Neural cell (in vitro differentiated cells): ENCODE data around the gene TMEM254. TPM values are rescaled to one million over a fixed set of nuclear protein-coding genes. Genes with fewer than 3 reads are reported as not detected.
A peak's percentile ranks its signal among the peaks of the same experiment; 100 is the strongest.

Experiments
- H2AFZ ChIP-seq: fragments of 200-600, 300-800 bp; sonication (generic), shearing (Covaris generic); 2 replicates; pipeline ENCODE4 v1.6.0; 2014; ENCODE audit warnings: low read depth, mild to moderate bottlenecking, antibody characterized with exemption, low read length, moderate library complexity
- H3F3A ChIP-seq: fragments of 200-600 bp; shearing (Covaris generic); 2 replicates; pipeline ENCODE4 v1.6.1; 2016; ENCODE audit warnings: mild to moderate bottlenecking, moderate library complexity, mixed read lengths, antibody characterized with exemption, low read length; ENCODE audit not compliant: insufficient read depth, poor library complexity, severe bottlenecking
- H3K27ac ChIP-seq: fragments of 200-600, 300-800 bp; sonication (generic), shearing (Covaris generic); 2 replicates; pipeline ENCODE4 v1.5.1; 2014; ENCODE audit warnings: mild to moderate bottlenecking, low read length, moderate library complexity
- H3K27me3 ChIP-seq: fragments of 300-800, 200-600 bp; sonication (generic), shearing (Covaris generic); 2 replicates; pipeline ENCODE4 v1.6.0; 2014; ENCODE audit warnings: mild to moderate bottlenecking, low read depth, low read length, moderate library complexity; ENCODE audit not compliant: insufficient read depth
- H3K36me3 ChIP-seq: fragments of 300-800, 200-600 bp; sonication (generic), shearing (Covaris generic); 2 replicates; pipeline ENCODE4 v1.5.1; 2014; ENCODE audit warnings: mild to moderate bottlenecking, antibody characterized with exemption, low read length, moderate library complexity; ENCODE audit not compliant: insufficient read depth
- H3K4me2 ChIP-seq: fragments of 300-800, 200-600 bp; sonication (generic), shearing (Covaris generic); 2 replicates; pipeline ENCODE4 v1.6.0; 2014; ENCODE audit warnings: mild to moderate bottlenecking, low read length
- H3K4me3 ChIP-seq: fragments of 300-800, 200-600 bp; sonication (generic), shearing (Covaris generic); 2 replicates; pipeline ENCODE4 v1.5.1; 2014; ENCODE audit warnings: mild to moderate bottlenecking, low read length, moderate library complexity
- H3K79me2 ChIP-seq: fragments of 200-600 bp; shearing (Covaris generic); replicated peaks from 2 replicates; pipeline ENCODE4 v1.6.0; 2014; ENCODE audit warnings: mild to moderate bottlenecking, low read length, moderate library complexity; ENCODE audit not compliant: insufficient read depth
- H3K9ac ChIP-seq: fragments of 300-800, 200-600 bp; sonication (generic), shearing (Covaris generic); 2 replicates; pipeline ENCODE4 v1.6.1; 2016; ENCODE audit warnings: mild to moderate bottlenecking, low read length, mixed read lengths
- H3K9me2 ChIP-seq: fragments of 200-600 bp; shearing (Covaris generic); 2 replicates; pipeline ENCODE4 v1.6.1; 2016; ENCODE audit warnings: mild to moderate bottlenecking, low read length, mixed read lengths; ENCODE audit not compliant: insufficient read depth
- H3K9me3 ChIP-seq: fragments of 200-600, 300-800 bp; sonication (generic), shearing (Covaris generic); 2 replicates; pipeline ENCODE4 v1.6.1; 2016; ENCODE audit warnings: mild to moderate bottlenecking, mixed run types, low read length, moderate library complexity, mixed read lengths
- H4K20me1 ChIP-seq: fragments of 200-600 bp; shearing (Covaris generic); 2 replicates; pipeline ENCODE4 v1.6.1; 2016; ENCODE audit warnings: mild to moderate bottlenecking, mixed run types; ENCODE audit not compliant: insufficient read depth
- EP300 ChIP-seq: fragments of 450-650 bp; conservative IDR thresholded peaks from 2 replicates; pipeline ENCODE4 v1.6.1; 2014; ENCODE audit warnings: antibody characterized with exemption, mild to moderate bottlenecking, moderate library complexity; ENCODE audit not compliant: poor library complexity, severe bottlenecking
- EZH2 ChIP-seq: fragments of 200-600, 300-800 bp; shearing (Covaris generic), sonication (generic); IDR thresholded peaks from 2 replicates; pipeline ENCODE4 v1.6.1; 2014; ENCODE audit warnings: antibody characterized with exemption, low read length, borderline replicate concordance, mild to moderate bottlenecking; ENCODE audit not compliant: insufficient read depth, poor library complexity, severe bottlenecking
- MXI1 ChIP-seq: fragments of 450-650 bp; conservative IDR thresholded peaks from 2 replicates; pipeline ENCODE4 v1.6.1; 2014; ENCODE audit warnings: antibody characterized with exemption, mild to moderate bottlenecking; ENCODE audit not compliant: poor library complexity, severe bottlenecking
- POLR2AphosphoS5 ChIP-seq: IDR thresholded peaks from 2 replicates; pipeline ENCODE4 v1.6.1; 2012
- RAD21 ChIP-seq: fragments of 450-650 bp; conservative IDR thresholded peaks from 2 replicates; pipeline ENCODE4 v1.6.1; 2014; ENCODE audit warnings: antibody characterized with exemption, mild to moderate bottlenecking, moderate library complexity
- REST ChIP-seq: IDR thresholded peaks from 2 replicates; pipeline ENCODE4 v1.6.1; 2012; ENCODE audit warnings: borderline replicate concordance
- SMC3 ChIP-seq: fragments of 450-650 bp; conservative IDR thresholded peaks from 2 replicates; pipeline ENCODE4 v1.6.1; 2014; ENCODE audit warnings: antibody characterized with exemption, mild to moderate bottlenecking, moderate library complexity; ENCODE audit not compliant: poor library complexity
- TAF1 ChIP-seq: IDR thresholded peaks from 2 replicates; pipeline ENCODE4 v1.6.1; 2012; ENCODE audit warnings: low read depth
- polyA plus RNA-seq: library from polyadenylated mRNA; depleted of rRNA; stranded (reverse); fragments of >200 nt; gene quantifications from 2 replicates; pipeline ENCODE4 v1.2.3, GENCODE V29; 2014
- TF ChIP-seq, protein P1 (sequence below): fragments of 450-650 bp; IDR thresholded peaks from 2 replicates; pipeline ENCODE4 v1.5.1; 2014; ENCODE audit warnings: antibody characterized with exemption, mild to moderate bottlenecking, moderate library complexity; ENCODE audit not compliant: poor library complexity, severe bottlenecking

TMEM254 gene
- polyA plus RNA-seq, 1 donor from 2014 or later: 24.3 TPM

- no peaks in the 10 kb centered on the region for H3F3A ChIP-seq
- no peaks in the 10 kb centered on the region for H4K20me1 ChIP-seq
- H3K79me2 ChIP-seq: no peaks in the 10 kb centered on the region
- H2AFZ ChIP-seq: no peak overlapping the region
- TF ChIP-seq SMC3 (no peak), RAD21 (no peak), POLR2AphosphoS5 (no peak)
- TF ChIP-seq, protein P1, sequence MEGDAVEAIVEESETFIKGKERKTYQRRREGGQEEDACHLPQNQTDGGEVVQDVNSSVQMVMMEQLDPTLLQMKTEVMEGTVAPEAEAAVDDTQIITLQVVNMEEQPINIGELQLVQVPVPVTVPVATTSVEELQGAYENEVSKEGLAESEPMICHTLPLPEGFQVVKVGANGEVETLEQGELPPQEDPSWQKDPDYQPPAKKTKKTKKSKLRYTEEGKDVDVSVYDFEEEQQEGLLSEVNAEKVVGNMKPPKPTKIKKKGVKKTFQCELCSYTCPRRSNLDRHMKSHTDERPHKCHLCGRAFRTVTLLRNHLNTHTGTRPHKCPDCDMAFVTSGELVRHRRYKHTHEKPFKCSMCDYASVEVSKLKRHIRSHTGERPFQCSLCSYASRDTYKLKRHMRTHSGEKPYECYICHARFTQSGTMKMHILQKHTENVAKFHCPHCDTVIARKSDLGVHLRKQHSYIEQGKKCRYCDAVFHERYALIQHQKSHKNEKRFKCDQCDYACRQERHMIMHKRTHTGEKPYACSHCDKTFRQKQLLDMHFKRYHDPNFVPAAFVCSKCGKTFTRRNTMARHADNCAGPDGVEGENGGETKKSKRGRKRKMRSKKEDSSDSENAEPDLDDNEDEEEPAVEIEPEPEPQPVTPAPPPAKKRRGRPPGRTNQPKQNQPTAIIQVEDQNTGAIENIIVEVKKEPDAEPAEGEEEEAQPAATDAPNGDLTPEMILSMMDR: peak; percentile 24
- no peaks in the 10 kb centered on the region for H3K9me3 ChIP-seq
- no peak overlapping the region for H3K4me3 ChIP-seq
- H3K27me3 ChIP-seq: no peaks in the 10 kb centered on the region
- H3K4me2 ChIP-seq: no peak overlapping the region
- no peaks in the 10 kb centered on the region for H3K36me3 ChIP-seq
- H3K27ac ChIP-seq: no peak overlapping the region
- no peaks in the 10 kb centered on the region for H3K9me2 ChIP-seq
- H3K9ac ChIP-seq: no peak overlapping the region
Observed at GRCh38 chr10:80046629-80047441, 31.6 kb upstream of the TMEM254 start.

DNA sequence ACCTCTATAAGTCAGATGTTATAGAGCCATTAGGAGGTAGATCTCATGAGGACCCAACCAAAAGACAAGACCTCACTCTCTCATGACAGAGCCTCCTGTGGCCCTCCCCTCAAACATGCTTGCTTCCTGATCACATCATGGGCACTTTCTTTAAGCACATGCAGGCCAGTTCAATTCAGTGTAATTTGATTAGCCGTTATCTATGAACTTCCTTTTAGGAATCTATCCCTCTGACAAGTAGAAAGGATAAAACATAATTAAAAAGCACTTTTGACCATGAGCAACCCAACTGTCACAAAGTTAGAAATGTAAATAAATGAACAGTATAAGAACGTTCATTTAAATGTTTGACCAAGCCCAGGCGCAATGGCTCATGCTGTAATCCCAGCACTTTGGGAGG is 27.7 kb upstream of the TMEM254 start:
- no peaks in the 10 kb centered on the region for H3F3A ChIP-seq
- no peaks in the 10 kb centered on the region for H3K36me3 ChIP-seq
- H3K4me2 ChIP-seq: no peak overlapping the region
- H3K27ac ChIP-seq: no peak overlapping the region
- H3K9me3 ChIP-seq: no peaks in the 10 kb centered on the region
- H3K9ac ChIP-seq: no peak overlapping the region
- H3K79me2 ChIP-seq: no peaks in the 10 kb centered on the region
- no peak overlapping the region for H3K4me3 ChIP-seq
- no peaks in the 10 kb centered on the region for H3K27me3 ChIP-seq
- no peak overlapping the region for H2AFZ ChIP-seq
- no peaks in the 10 kb centered on the region for H4K20me1 ChIP-seq
- TF ChIP-seq RAD21 (no peak), EZH2 (no peak), REST (no peak), POLR2AphosphoS5 (no peak), EP300 (no peak), MXI1 (no peak), SMC3 (no peak), TAF1 (no peak)
- TF ChIP-seq, protein P1: no peak
- H3K9me2 ChIP-seq: no peaks in the 10 kb centered on the region
